ENCODE measurements around the gene RAB3C. TPM values are rescaled to one million over a fixed set of nuclear protein-coding genes. Genes with fewer than 3 reads are reported as not detected.

Gene RAB3C
- total RNA-seq, 3 donors from 2014 or later = 2.9 to 4.8 (median 3.1) TPM

GRCh38 chr5:58731641-58732040, 148.8 kb downstream of the RAB3C start:
- no peaks in the 10 kb centered on the region for H3K9me3 ChIP-seq
- H3K36me3 ChIP-seq (ENCODE audit: low read depth) = no peaks in the 10 kb centered on the region
- no peak overlapping the region for H3K4me3 ChIP-seq
- TF ChIP-seq, protein P1, sequence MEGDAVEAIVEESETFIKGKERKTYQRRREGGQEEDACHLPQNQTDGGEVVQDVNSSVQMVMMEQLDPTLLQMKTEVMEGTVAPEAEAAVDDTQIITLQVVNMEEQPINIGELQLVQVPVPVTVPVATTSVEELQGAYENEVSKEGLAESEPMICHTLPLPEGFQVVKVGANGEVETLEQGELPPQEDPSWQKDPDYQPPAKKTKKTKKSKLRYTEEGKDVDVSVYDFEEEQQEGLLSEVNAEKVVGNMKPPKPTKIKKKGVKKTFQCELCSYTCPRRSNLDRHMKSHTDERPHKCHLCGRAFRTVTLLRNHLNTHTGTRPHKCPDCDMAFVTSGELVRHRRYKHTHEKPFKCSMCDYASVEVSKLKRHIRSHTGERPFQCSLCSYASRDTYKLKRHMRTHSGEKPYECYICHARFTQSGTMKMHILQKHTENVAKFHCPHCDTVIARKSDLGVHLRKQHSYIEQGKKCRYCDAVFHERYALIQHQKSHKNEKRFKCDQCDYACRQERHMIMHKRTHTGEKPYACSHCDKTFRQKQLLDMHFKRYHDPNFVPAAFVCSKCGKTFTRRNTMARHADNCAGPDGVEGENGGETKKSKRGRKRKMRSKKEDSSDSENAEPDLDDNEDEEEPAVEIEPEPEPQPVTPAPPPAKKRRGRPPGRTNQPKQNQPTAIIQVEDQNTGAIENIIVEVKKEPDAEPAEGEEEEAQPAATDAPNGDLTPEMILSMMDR (IDR thresholded peaks at IDR 0.05) = no peak
- intact Hi-C loops (cut with DNase I, micrococcal nuclease) = no loop called here
- H3K4me1 ChIP-seq (ENCODE audit: low read depth) = no peaks in the 10 kb centered on the region
- no peak for ATAC-seq
- DNase-seq = no peak

DNA sequence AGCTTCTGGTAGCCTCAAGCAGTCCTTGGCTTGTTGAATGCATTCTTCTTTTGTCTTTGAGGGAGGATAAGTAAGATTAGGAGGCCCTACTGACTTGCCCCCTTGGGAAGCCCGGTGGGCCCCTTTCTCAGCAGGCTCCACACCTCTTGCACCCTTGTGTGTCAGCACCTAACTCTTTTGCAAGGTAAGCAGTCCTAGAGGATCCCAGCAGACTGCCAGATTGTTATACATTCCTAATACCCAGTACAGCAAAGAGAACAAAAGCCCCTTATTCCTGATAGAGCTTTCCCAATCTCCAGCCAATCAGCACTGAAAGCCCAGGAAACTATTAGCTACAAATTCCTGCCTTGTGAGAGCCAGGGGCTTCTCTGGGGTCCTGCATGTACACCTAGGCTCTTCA, 152.8 kb downstream of the RAB3C start:
- no peaks in the 10 kb centered on the region for H3K9me3 ChIP-seq
- DNase-seq = no peak

DNA sequence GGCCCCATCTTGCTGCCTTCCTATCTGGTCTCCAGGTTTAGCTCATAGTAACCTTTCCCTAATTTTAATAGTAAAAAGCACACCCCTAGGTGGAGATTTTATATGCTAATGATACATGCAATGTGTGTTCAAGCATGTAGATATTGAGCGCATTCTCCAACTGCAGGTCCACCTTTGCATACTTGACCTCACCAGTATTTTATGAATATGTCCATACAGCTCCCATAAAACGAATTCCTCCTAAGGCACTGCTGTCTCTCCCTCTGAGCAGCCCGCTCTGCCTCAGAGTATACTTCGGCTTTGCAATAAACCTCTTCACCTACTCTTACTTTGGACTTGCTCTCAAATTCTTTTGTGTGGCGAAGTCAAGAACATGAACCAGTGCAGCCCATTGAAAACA, 153.3 kb downstream of the RAB3C start:
- Histone ChIP-seq H3K4me3 (no peak overlapping the region), H3K9me3 (no peaks in the 10 kb centered on the region), H3K4me1 (ENCODE audit: low read depth) (no peaks in the 10 kb centered on the region), H3K36me3 (ENCODE audit: low read depth) (no peaks in the 10 kb centered on the region)
- DNase-seq (no peak), ATAC-seq (no peak)
- TF ChIP-seq, protein P1 (IDR thresholded peaks at IDR 0.05) = no peak
- intact Hi-C loops (cut with DNase I, micrococcal nuclease) = no loop called here

More for the DNA sequence above, 152.8 kb downstream of the RAB3C start:
- ATAC-seq = no peak
- Histone ChIP-seq H3K4me3 (no peak overlapping the region), H3K36me3 (ENCODE audit: low read depth) (no peaks in the 10 kb centered on the region), H3K4me1 (ENCODE audit: low read depth) (no peaks in the 10 kb centered on the region)
- intact Hi-C loops (cut with DNase I, micrococcal nuclease) = no loop called here
- TF ChIP-seq, protein P1 (IDR thresholded peaks at IDR 0.05) = no peak

DNA sequence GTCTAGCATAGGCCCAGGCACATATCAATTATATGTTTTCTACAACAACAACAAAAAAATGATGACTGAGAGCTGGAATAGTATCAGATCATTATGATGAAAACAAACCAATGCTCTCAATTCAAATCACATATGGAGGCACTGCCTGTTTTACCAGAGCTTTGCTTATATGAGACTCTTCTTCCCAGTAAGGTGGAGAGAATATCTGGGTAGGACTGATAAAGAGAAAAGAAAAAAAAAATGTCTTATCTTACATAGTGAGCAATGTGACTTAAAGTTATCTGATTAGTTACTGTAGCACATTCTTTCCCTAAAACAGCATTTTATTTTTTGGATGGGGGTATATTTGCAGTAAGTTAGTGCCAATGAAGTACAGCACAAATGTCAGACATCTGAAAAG, 154.8 kb downstream of the RAB3C start:
- no peak for DNase-seq
- Histone ChIP-seq H3K4me1 (ENCODE audit: low read depth) (no peaks in the 10 kb centered on the region), H3K9me3 (no peaks in the 10 kb centered on the region), H3K4me3 (no peak overlapping the region), H3K36me3 (ENCODE audit: low read depth) (no peaks in the 10 kb centered on the region)
- TF ChIP-seq, protein P1 (IDR thresholded peaks at IDR 0.05) = no peak
- ATAC-seq = no peak
- intact Hi-C loops (cut with DNase I, micrococcal nuclease) = no loop called here

DNA sequence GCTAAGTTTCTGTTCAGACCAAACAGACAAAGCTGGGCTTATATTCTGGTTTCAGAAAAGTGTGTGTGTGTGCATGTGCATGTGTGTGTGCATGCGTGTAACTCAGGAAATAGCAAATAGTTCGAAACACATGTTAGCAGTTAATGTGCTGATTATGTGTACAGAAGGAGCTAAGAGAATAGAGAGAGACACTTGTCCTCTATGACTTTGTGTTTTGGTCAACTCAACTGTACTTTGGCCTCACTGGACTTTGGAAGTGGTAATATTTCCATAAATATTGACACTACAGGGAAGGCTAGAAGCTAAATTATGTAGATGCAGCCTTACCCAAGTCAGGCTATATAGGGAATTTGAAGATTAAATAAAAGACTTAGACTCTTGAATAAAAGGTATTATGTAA, 155.5 kb downstream of the RAB3C start:
- Histone ChIP-seq H3K4me1 (ENCODE audit: low read depth) (no peaks in the 10 kb centered on the region), H3K4me3 (no peak overlapping the region), H3K36me3 (ENCODE audit: low read depth) (no peaks in the 10 kb centered on the region), H3K9me3 (no peaks in the 10 kb centered on the region)
- DNase-seq (no peak), ATAC-seq (no peak)
- intact Hi-C loops (cut with DNase I, micrococcal nuclease) = no loop called here
- TF ChIP-seq, protein P1 (IDR thresholded peaks at IDR 0.05) = no peak

DNA sequence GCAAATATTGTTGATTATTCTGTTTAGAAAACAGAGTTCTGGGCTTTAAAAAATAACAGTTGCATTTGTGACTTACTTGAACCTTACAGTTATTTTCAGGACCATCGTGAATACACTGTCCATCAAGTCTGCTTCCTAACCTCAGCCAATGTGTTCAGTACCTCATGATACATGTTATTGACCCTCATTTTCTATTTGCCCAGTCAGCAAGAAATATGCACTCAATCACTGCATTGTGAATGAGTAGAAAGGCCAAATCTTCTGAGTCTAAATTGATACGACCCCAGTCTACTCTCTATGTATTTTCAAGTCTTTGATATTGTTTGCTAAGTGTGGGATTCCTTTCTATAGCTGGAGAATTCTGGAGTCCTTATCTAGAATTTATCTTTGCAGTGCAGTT, 156.2 kb downstream of the RAB3C start:
- no peaks in the 10 kb centered on the region for H3K9me3 ChIP-seq
- H3K36me3 ChIP-seq (ENCODE audit: low read depth) = no peaks in the 10 kb centered on the region
- DNase-seq (no peak), ATAC-seq (no peak)
- TF ChIP-seq, protein P1 (IDR thresholded peaks at IDR 0.05) = no peak
- no peaks in the 10 kb centered on the region for H3K4me1 ChIP-seq (ENCODE audit: low read depth)
- intact Hi-C loops (cut with DNase I, micrococcal nuclease) = no loop called here
- no peak overlapping the region for H3K4me3 ChIP-seq

Data from mucosa of descending colon (tissue), 3 donors.